ENCODE measurements around the gene GPR22.
A peak's percentile ranks its signal among the peaks of the same experiment; 100 is the strongest.

GPR22 gene

DNA sequence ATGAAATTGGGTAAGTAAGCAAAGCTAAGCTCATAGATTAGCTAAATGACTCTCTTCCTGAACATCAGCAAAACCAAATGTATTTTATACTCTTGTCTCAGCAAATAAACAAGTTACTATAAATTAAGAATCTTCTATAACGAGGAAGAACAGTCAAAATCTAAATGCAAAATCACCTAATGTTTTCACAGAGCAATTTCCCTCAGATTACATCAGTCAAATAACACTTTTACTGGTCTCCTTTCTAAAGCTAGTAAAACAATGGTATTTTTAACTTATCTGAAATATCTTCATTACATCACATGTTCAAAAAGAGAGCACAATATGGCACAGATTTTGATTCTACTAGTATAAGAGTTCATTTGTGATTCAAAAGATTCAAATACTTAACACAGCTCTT, 16.5 kb upstream of the GPR22 start:
- Histone ChIP-seq H3K4me3 (ENCODE audit: low read depth, low read length) (no peak overlapping the region), H3K4me1 (0 out of 2 replicates have a peak, but pooled peaks cover 2% of the 10 kb centered on the region), H3K9me3 (no peaks in the 10 kb centered on the region), H3K27me3 (no peaks in the 10 kb centered on the region), H3K36me3 (no peaks in the 10 kb centered on the region)
- TF ChIP-seq, protein P1, sequence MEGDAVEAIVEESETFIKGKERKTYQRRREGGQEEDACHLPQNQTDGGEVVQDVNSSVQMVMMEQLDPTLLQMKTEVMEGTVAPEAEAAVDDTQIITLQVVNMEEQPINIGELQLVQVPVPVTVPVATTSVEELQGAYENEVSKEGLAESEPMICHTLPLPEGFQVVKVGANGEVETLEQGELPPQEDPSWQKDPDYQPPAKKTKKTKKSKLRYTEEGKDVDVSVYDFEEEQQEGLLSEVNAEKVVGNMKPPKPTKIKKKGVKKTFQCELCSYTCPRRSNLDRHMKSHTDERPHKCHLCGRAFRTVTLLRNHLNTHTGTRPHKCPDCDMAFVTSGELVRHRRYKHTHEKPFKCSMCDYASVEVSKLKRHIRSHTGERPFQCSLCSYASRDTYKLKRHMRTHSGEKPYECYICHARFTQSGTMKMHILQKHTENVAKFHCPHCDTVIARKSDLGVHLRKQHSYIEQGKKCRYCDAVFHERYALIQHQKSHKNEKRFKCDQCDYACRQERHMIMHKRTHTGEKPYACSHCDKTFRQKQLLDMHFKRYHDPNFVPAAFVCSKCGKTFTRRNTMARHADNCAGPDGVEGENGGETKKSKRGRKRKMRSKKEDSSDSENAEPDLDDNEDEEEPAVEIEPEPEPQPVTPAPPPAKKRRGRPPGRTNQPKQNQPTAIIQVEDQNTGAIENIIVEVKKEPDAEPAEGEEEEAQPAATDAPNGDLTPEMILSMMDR (IDR thresholded peaks at IDR 0.05; ENCODE audit: low read depth, low read length) = no peak
- DNase-seq = no peak

DNA sequence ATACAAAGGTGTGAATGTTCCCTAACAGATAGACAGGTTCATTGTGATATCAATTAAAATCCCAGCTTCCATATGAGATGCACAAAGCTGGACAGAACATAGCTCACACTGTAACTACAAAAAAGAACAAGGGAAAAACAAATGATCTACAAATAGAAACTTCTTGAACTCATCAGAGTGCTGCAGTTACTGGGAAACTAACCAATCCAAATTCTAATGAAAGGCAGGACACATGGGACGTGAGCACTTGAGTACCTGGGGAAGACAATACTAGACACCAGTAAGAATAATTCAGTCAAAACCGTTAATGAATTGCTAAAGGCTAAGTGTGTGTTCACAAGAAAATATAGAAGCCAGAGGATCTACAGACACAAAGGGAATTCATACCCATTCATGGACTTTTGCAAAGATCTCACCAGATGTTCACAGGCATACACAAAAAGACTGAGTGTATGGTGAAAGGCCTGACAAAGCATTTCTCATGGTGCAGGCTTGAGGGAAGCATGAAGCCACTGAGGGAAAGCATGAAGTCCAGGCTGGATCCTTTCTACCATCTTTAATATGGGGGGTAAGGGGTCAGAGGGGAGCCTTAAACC, 7.8 kb upstream of the GPR22 start:
- Histone ChIP-seq H3K36me3 (no peaks in the 10 kb centered on the region), H3K9me3 (no peaks in the 10 kb centered on the region), H3K4me1 (peaks cover 14% of the 10 kb centered on the region), H3K4me3 (ENCODE audit: low read depth, low read length) (no peak overlapping the region), H3K27me3 (no peaks in the 10 kb centered on the region)
- no peak for DNase-seq
- TF ChIP-seq, protein P1 (IDR thresholded peaks at IDR 0.05; ENCODE audit: low read depth, low read length) = no peak

DNA sequence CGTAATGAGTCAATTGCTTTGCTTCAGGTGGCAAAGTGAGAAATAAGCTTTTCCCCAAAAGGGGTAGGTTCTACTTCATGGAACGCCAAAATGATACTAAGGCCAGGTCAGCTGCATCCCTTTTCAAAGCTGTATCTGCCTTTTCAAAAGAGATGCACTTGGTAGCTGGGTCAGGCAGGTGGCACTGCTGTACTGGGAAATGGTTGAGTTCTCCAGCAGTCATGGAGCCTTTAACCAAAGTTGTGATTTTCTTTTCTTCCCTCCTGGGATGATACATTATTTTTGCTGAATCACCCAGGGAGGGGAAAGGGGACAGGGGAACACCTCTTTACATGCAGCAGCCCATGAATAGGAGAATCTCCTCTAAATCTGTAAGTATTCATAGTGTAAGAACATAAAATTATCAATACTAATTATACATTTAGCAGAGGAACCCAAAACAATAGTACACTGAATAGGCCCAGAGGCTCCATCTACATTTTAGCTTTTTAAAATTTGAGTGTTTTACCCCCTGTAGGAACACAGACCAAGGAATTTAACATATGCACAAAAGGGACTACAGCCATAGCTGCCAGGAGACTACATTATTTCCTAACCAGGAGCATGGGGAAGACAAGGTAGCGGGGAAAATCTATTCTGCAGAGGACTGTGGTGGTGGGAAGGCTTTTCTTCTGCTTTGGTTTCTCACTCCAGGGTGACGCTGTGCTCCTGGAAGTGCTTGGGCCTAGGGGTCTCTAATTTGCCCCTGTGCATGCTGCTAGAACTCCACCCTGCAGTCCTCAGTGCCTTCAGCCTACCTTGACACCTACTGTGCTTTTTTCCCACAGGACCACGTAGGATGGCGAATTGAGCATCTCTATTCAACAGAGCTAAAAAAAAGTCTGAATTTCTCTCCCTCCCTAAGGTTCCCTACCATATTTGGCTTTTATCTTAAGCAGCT, 6.4 kb upstream of the GPR22 start:
- Histone ChIP-seq H3K9me3 (no peaks in the 10 kb centered on the region), H3K4me3 (ENCODE audit: low read depth, low read length) (no peak overlapping the region), H3K4me1 (peaks cover 14% of the 10 kb centered on the region), H3K27me3 (no peaks in the 10 kb centered on the region), H3K36me3 (no peaks in the 10 kb centered on the region)
- TF ChIP-seq, protein P1 (IDR thresholded peaks at IDR 0.05; ENCODE audit: low read depth, low read length) = peak; percentile 92
- DNase-seq = peak; percentile 68

- no peaks in the 10 kb centered on the region for H3K27me3 ChIP-seq
- TF ChIP-seq, protein P1 (IDR thresholded peaks at IDR 0.05; ENCODE audit: low read depth, low read length) = no peak
- H3K4me1 ChIP-seq = peaks cover 16% of the 10 kb centered on the region
- no peaks in the 10 kb centered on the region for H3K9me3 ChIP-seq
- H3K4me3 ChIP-seq (ENCODE audit: low read depth, low read length) = no peak overlapping the region
- H3K36me3 ChIP-seq = no peaks in the 10 kb centered on the region
- DNase-seq = no peak
Observed at GRCh38 chr7:107464666-107465226, 5.1 kb upstream of the GPR22 start.

- Histone ChIP-seq H3K4me3 (ENCODE audit: low read depth, low read length) (no peak overlapping the region), H3K9me3 (no peaks in the 10 kb centered on the region), H3K4me1 (peaks cover 16% of the 10 kb centered on the region), H3K27me3 (no peaks in the 10 kb centered on the region), H3K36me3 (no peaks in the 10 kb centered on the region)
- no peak for DNase-seq
- TF ChIP-seq, protein P1 (IDR thresholded peaks at IDR 0.05; ENCODE audit: low read depth, low read length) = no peak
Observed at GRCh38 chr7:107467972-107468371, 1.9 kb upstream of the GPR22 start.
